Transverse colon (tissue), 4 donors: ENCODE results near the gene ZGRF1. TPM values are rescaled to one million over a fixed set of nuclear protein-coding genes. Genes with fewer than 3 reads are reported as not detected.
A peak's percentile ranks its signal among the peaks of the same experiment; 100 is the strongest.
"Not testable (repeated sequence)": the region's sequence is repeated elsewhere in the genome, so short reads cannot be mapped to it uniquely, and the experiment has no call there.

Experiments
- DNase-seq: peaks from one replicate; pipeline ENCODE4 v3.0.0-alpha.2; 2019
- H3K27ac ChIP-seq, 4 donors: fragments of 200-600 bp; sonication (generic); 2 replicates each; pipeline ENCODE4 v1.5.1; 2016 to 2018; ENCODE audit warnings: inconsistent platforms in 4 of 4
- H3K27me3 ChIP-seq: fragments of 200-600 bp; sonication (generic); 2 replicates; pipeline ENCODE4 v1.5.1; 2017; ENCODE audit warnings: inconsistent platforms
- H3K36me3 ChIP-seq, 4 donors: fragments of 200-600 bp; sonication (generic); 2 replicates each; pipeline ENCODE4 v1.5.1; 2017 to 2019; ENCODE audit warnings: inconsistent platforms in 4 of 4
- H3K4me1 ChIP-seq, 4 donors: fragments of 200-600 bp; sonication (generic); 2 replicates each; pipeline ENCODE4 v1.5.1; 2017 to 2020; ENCODE audit warnings: inconsistent platforms in 4 of 4
- H3K4me3 ChIP-seq, 4 donors: fragments of 200-600 bp; sonication (generic); 1 replicate in 1 of 4; 2 replicates in 3 of 4; pipeline versions ENCODE4 v1.5.1 to v1.6.1; 2017 to 2019; ENCODE audit warnings: inconsistent platforms in 4 of 4
- H3K9me3 ChIP-seq, 2 donors: fragments of 200-600 bp; sonication (generic); 2 replicates each; pipeline ENCODE4 v1.5.1; 2017 to 2019; ENCODE audit warnings: inconsistent platforms in 2 of 2
- CTCF ChIP-seq, 5 experiments: fragments of 200-600 bp in 3 of 5; fragments of 450-650 bp in 2 of 5; sonication (generic) in 3 of 5; IDR thresholded peaks; 1 replicate in 2 of 5; 2 replicates in 3 of 5; pipeline ENCODE4 v1.5.1; 2016 to 2017; ENCODE audit warnings: antibody characterized with exemption in 5 of 5, inconsistent platforms in 3 of 5, mild to moderate bottlenecking in 2 of 5, moderate library complexity in 1 of 5
- EP300 ChIP-seq: sonication (generic); formaldehyde crosslinking; IDR thresholded peaks from one replicate; pipeline ENCODE4 v1.6.1; 2017; ENCODE audit warnings: antibody characterized with exemption, low read depth
- POLR2A ChIP-seq: fragments of 450-650 bp; IDR thresholded peaks from one replicate; pipeline ENCODE4 v1.6.1; 2016; ENCODE audit warnings: antibody characterized with exemption, mild to moderate bottlenecking, moderate library complexity
- POLR2AphosphoS5 ChIP-seq, 3 donors: sonication (generic); formaldehyde crosslinking; IDR thresholded peaks; one replicate each; pipeline ENCODE4 v1.6.1; 2016; ENCODE audit warnings: antibody characterized with exemption in 3 of 3
- WGBS, 2 donors: methylation state at CpG; one replicate each; pipeline ENCODE4 v1.1.5; 2018; ENCODE audit warnings: low coverage in 1 of 2; 5-methylcytosine and 5-hydroxymethylcytosine counted together
- in situ Hi-C, 4 donors: fragments of 200-750 bp; cut with MboI; loops; one replicate each; pipeline versions ENCODE4 v1.15.0 to v1.15.1; 2017; ENCODE audit warnings: low sequenced_read_pairs in 3 of 4, low pct_ligation_motif_present in 1 of 4, low pct_unique_long_range_greater_than_20kb in 1 of 4
- intact Hi-C: fragments of 100-400 bp; cut with DNase I; formaldehyde crosslinking; loops from one replicate; pipeline ENCODE4 v1.15.1; 2023; ENCODE audit warnings: low total_unique reads
- total RNA-seq, 4 donors: library from RNA; depleted of rRNA; stranded (reverse); fragments of >200 nt; gene quantifications; one replicate each; pipeline ENCODE4 v1.1.0, GENCODE V29; 2016

The ZGRF1 gene
- total RNA-seq, 4 donors from 2014 or later = 0.75 to 7.3 (median 3.7) TPM

GRCh38 chr4:112523008-112523721 is 113.5 kb downstream of the ZGRF1 start:
- TF ChIP-seq EP300 (no peak), POLR2AphosphoS5 (IDR thresholded peaks at IDR 0.05) (no peak), POLR2A (no peak), CTCF (IDR thresholded peaks at IDR 0.05) (no peak)
- H3K4me1 ChIP-seq = peaks cover 0 to 27% (median 19%) of the 10 kb centered on the region in 4 donors
- H3K4me3 ChIP-seq = peak overlapping the region in 3 of 4 donors; percentile 20 to 53 (median 27)
- H3K36me3 ChIP-seq = no peaks in the 10 kb centered on the region
- DNase-seq = peak; percentile 31
- intact Hi-C loops (no loop called here), in situ Hi-C loops (loop anchor here in 1 of 4 donors (10.0 kb wide), 1 partner anchor 198 kb away; no protein-coding TSS in a partner anchor)
- WGBS, 2 donors = 5 to 13% methylated on average over 17 to 37 of the region's 37 CpGs
- peaks cover 94% of the 10 kb centered on the region for H3K27me3 ChIP-seq
- H3K9me3 ChIP-seq = no peaks in the 10 kb centered on the region
- no peak overlapping the region for H3K27ac ChIP-seq

DNA sequence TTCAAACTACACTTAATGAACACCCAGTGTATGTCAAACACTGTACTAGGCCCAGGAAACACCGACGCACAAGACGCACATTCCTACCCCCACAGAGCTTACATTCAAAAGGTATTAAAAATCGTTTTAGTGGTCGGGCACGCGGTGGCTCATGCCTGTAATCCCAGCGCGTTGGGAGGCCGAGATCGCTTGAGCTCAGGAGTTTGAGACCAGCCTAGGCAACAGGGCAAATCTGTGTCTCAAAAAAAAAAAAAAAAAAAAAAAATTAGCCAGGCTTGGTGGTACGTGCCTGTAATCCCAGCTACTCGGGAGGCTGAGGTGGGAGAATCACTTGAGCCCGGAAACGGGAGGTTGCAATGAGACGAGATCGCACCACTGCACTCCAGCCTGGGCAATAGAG is 114.3 kb downstream of the ZGRF1 start:
- Histone ChIP-seq H3K4me1 (peaks cover 3 to 28% (median 19%) of the 10 kb centered on the region in 4 donors), H3K27me3 (peaks cover 99% of the 10 kb centered on the region)
- H3K27ac ChIP-seq, H3K9me3 ChIP-seq, intact Hi-C loops, H3K36me3 ChIP-seq, DNase-seq, H3K4me3 ChIP-seq: not testable (repeated sequence)
- in situ Hi-C loops = loop anchor here in 1 of 4 donors (10.0 kb wide), 1 partner anchor 198 kb away; no protein-coding TSS in a partner anchor
- WGBS, 2 donors = 14 to 22% methylated on average over 16 to 17 of the region's 17 CpGs

- intact Hi-C loops = no loop called here
- WGBS, 2 donors = 15 to 17% methylated on average over 10 to 29 of the region's 30 CpGs
- no peaks in the 10 kb centered on the region for H3K9me3 ChIP-seq
- in situ Hi-C loops = loop anchor here in 1 of 4 donors (10.0 kb wide), 1 partner anchor 197 kb away; no protein-coding TSS in a partner anchor
- H3K36me3 ChIP-seq = no peaks in the 10 kb centered on the region
- H3K4me3 ChIP-seq = no peak overlapping the region
- peaks cover 100% of the 10 kb centered on the region for H3K27me3 ChIP-seq
- H3K27ac ChIP-seq = no peak overlapping the region
- no peak for DNase-seq
- H3K4me1 ChIP-seq = peaks cover 3 to 39% (median 30%) of the 10 kb centered on the region in 4 donors
- TF ChIP-seq CTCF (IDR thresholded peaks at IDR 0.05) (no peak), POLR2AphosphoS5 (IDR thresholded peaks at IDR 0.05) (no peak), POLR2A (no peak), EP300 (no peak)
Observed at GRCh38 chr4:112521123-112522023, 115.3 kb downstream of the ZGRF1 start.

- intact Hi-C loops (no loop called here), in situ Hi-C loops (loop anchor here in 1 of 4 donors (10.0 kb wide), 1 partner anchor 196 kb away; no protein-coding TSS in a partner anchor)
- Histone ChIP-seq H3K9me3 (no peaks in the 10 kb centered on the region), H3K36me3 (no peaks in the 10 kb centered on the region), H3K4me3 (no peak overlapping the region), H3K27ac (no peak overlapping the region), H3K27me3 (peaks cover 100% of the 10 kb centered on the region), H3K4me1 (peaks cover 3 to 46% (median 37%) of the 10 kb centered on the region in 4 donors)
- no peak for TF ChIP-seq CTCF (IDR thresholded peaks at IDR 0.05)
- no peak for DNase-seq
- WGBS, 2 donors = 4 to 13% methylated on average over 5 to 25 of the region's 25 CpGs
Observed at GRCh38 chr4:112520598-112521122, 116.0 kb downstream of the ZGRF1 start.
